Activated naive CD4-positive, alpha-beta T cell treated with anti-CD3 and anti-CD28 coated beads, Interleukin-2, amount 50 U/mL, for 24 hours (primary cell): ENCODE results near the gene KLHL29.

Experiments
- H3K27ac Mint-ChIP-seq: one replicate; pipeline ENCODE4 v1.8.0; 2021; ENCODE audit warnings: mild to moderate bottlenecking, mixed read lengths
- H3K27me3 Mint-ChIP-seq: one replicate; pipeline ENCODE4 v1.8.0; 2021; ENCODE audit warnings: mixed read lengths
- H3K36me3 Mint-ChIP-seq: one replicate; pipeline ENCODE4 v1.8.0; 2021; ENCODE audit warnings: mixed read lengths
- H3K4me1 Mint-ChIP-seq: one replicate; pipeline ENCODE4 v1.8.0; 2021; ENCODE audit warnings: mixed read lengths
- H3K4me3 Mint-ChIP-seq: one replicate; pipeline ENCODE4 v1.8.0; 2021; ENCODE audit warnings: mild to moderate bottlenecking, mixed read lengths
- H3K9me3 Mint-ChIP-seq: one replicate; pipeline ENCODE4 v1.8.0; 2021; ENCODE audit warnings: mixed read lengths

Gene KLHL29

GRCh38 chr2:23489471-23490322 lies 104.7 kb downstream of the KLHL29 start:
- H3K4me3 Mint-ChIP-seq = no peak overlapping the region
- H3K27me3 Mint-ChIP-seq = no peaks in the 10 kb centered on the region
- H3K4me1 Mint-ChIP-seq = peaks cover 23% of the 10 kb centered on the region

GRCh38 chr2:23491591-23492336 lies 106.8 kb downstream of the KLHL29 start:
- Mint-ChIP-seq H3K36me3 (no peaks in the 10 kb centered on the region), H3K4me1 (peaks cover 39% of the 10 kb centered on the region), H3K27ac (no peak overlapping the region), H3K9me3 (no peaks in the 10 kb centered on the region), H3K27me3 (no peaks in the 10 kb centered on the region), H3K4me3 (no peak overlapping the region)

More at GRCh38 chr2:23489471-23490322, 104.7 kb downstream of the KLHL29 start:
- H3K36me3 Mint-ChIP-seq = no peaks in the 10 kb centered on the region
- H3K27ac Mint-ChIP-seq = no peak overlapping the region
- H3K9me3 Mint-ChIP-seq = no peaks in the 10 kb centered on the region

DNA sequence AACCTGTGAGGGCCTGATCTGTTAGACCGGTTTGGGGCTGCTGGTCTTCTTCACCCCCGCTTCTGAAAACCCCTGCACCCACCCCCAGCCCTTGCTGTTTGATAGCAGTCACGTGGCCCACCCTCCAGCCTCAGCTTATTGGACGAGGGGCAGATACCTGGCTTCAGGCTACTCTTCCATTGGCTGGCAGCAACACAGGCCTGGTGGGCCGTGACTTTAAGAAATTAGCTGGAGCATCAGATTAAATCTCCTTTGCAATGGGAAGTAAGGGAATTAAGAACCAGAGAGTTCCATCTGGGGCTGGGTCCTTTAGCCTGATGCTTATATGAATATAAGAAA lies 107.3 kb downstream of the KLHL29 start:
- Mint-ChIP-seq H3K36me3 (no peaks in the 10 kb centered on the region), H3K27me3 (no peaks in the 10 kb centered on the region), H3K4me3 (no peak overlapping the region), H3K4me1 (peaks cover 44% of the 10 kb centered on the region), H3K9me3 (no peaks in the 10 kb centered on the region), H3K27ac (no peak overlapping the region)

DNA sequence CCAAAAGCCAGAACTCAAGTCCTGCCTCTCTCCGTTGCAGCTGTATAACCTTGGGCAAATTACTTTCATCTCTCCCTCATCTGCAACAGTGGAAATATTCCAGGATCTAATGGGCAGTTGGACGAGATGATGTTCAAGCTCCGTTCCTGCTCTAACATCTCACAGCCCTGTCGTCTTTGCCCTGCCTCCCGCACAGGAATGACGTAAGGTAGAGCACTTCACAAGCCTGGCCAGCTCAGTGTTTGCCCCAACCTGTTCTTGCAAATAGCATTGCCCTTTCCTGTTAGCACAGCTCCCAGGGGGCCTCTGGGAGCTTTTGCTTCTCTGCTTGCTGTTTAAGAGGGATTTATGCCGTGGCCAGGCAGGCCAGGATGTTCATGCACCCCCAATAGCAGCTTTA lies 107.9 kb downstream of the KLHL29 start:
- H3K27me3 Mint-ChIP-seq = no peaks in the 10 kb centered on the region
- H3K9me3 Mint-ChIP-seq = no peaks in the 10 kb centered on the region
- no peaks in the 10 kb centered on the region for H3K36me3 Mint-ChIP-seq
- peaks cover 47% of the 10 kb centered on the region for H3K4me1 Mint-ChIP-seq
- H3K4me3 Mint-ChIP-seq = no peak overlapping the region
- no peak overlapping the region for H3K27ac Mint-ChIP-seq

DNA sequence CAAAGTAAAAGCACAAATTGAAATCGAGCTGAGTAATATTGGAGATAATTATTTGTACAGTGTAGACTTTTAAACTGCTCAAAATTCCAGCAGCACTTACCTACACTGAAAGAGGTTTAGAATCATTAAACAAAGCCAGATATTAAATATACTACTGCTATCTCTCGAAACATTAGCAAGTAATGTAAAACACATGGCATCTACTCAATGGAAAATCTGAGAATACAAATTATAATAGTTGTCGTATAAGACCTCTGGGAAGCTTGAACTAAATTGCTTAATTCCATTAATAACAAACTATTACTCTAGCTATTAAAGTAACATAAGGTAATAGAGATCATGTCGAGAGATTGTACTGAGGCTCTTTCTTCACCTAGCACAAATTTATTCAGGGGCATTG lies 108.9 kb downstream of the KLHL29 start:
- Mint-ChIP-seq H3K9me3 (no peaks in the 10 kb centered on the region), H3K36me3 (no peaks in the 10 kb centered on the region), H3K27me3 (no peaks in the 10 kb centered on the region), H3K27ac (no peak overlapping the region), H3K4me3 (no peak overlapping the region), H3K4me1 (peaks cover 40% of the 10 kb centered on the region)

- peaks cover 38% of the 10 kb centered on the region for H3K4me1 Mint-ChIP-seq
- no peaks in the 10 kb centered on the region for H3K36me3 Mint-ChIP-seq
- H3K4me3 Mint-ChIP-seq = no peak overlapping the region
- no peak overlapping the region for H3K27ac Mint-ChIP-seq
- no peaks in the 10 kb centered on the region for H3K27me3 Mint-ChIP-seq
- H3K9me3 Mint-ChIP-seq = no peaks in the 10 kb centered on the region
Measured at GRCh38 chr2:23494286-23494685, 109.3 kb downstream of the KLHL29 start.

DNA sequence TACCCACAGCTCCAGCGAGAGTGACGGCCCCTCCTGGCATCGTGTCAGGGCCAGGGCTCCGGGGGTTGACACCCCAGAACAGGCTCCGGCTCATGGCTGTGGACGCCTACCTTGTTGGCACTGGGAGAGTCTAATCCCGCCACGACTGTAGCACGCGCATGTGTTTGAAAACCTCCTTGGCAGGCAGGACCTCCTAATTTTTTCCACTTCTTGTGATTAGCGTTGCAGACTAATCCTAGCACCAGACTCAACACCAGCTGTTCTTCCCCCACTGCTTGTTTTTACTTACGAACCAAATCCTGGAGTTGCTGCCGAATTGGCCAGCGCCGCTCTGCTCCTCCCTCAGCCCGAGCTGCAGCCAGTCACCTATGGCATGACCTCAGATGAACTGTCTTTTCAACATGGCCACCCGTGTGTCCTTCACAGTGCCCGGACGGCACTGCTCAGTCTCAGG lies 110.7 kb downstream of the KLHL29 start:
- no peaks in the 10 kb centered on the region for H3K36me3 Mint-ChIP-seq
- no peak overlapping the region for H3K4me3 Mint-ChIP-seq
- H3K27ac Mint-ChIP-seq = no peak overlapping the region

DNA sequence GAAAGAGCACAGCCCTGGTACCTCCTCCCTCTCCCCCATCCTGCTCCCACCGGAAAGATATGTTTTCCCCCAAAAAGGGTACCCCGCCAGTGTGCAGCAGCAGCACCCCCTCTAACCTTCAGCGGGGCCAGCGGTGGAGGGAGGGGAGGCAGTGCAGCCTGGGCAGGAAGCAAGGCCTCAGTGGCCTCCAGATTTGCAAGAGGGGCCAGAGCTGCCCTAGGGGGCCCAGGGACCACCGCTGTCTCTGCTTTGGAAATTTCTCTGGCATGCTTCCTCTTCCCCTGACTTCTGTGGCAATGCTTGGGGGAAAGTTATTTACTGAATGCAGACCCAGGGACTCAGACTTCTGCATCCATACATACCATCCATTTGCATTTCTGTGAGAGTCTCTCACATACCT lies 111.5 kb downstream of the KLHL29 start:
- H3K27ac Mint-ChIP-seq = no peak overlapping the region
- H3K4me1 Mint-ChIP-seq = peaks cover 26% of the 10 kb centered on the region
- H3K9me3 Mint-ChIP-seq = no peaks in the 10 kb centered on the region
- H3K27me3 Mint-ChIP-seq = no peaks in the 10 kb centered on the region
- peak overlapping the region; percentile 41 for H3K4me3 Mint-ChIP-seq
- H3K36me3 Mint-ChIP-seq = no peaks in the 10 kb centered on the region

More for the DNA sequence above, 110.7 kb downstream of the KLHL29 start:
- no peaks in the 10 kb centered on the region for H3K9me3 Mint-ChIP-seq
- no peaks in the 10 kb centered on the region for H3K27me3 Mint-ChIP-seq
- H3K4me1 Mint-ChIP-seq = peaks cover 26% of the 10 kb centered on the region

DNA sequence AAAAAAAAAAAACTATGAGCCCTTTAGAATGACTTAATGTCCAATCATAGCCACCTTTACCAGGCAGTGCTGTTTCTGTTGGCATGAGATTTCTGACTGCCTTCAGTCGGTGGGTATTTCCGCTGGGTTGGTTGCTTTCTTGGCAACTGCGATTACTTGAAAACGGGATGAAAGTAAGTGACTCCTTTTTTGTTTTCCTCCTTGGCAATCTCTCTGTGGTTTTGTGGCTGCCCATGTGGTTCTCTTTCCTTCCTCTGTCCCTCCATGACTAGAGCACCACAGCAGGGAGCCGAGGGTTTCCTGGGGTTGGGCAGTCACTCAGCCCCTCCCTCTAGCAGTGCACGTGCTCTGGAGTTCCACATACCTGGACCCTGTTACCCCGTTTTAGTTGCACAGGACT lies 112.1 kb downstream of the KLHL29 start:
- no peak overlapping the region for H3K27ac Mint-ChIP-seq
- H3K4me3 Mint-ChIP-seq = peak overlapping the region; percentile 41
- H3K9me3 Mint-ChIP-seq = no peaks in the 10 kb centered on the region
- H3K36me3 Mint-ChIP-seq = no peaks in the 10 kb centered on the region
- peaks cover 26% of the 10 kb centered on the region for H3K4me1 Mint-ChIP-seq
- no peaks in the 10 kb centered on the region for H3K27me3 Mint-ChIP-seq

DNA sequence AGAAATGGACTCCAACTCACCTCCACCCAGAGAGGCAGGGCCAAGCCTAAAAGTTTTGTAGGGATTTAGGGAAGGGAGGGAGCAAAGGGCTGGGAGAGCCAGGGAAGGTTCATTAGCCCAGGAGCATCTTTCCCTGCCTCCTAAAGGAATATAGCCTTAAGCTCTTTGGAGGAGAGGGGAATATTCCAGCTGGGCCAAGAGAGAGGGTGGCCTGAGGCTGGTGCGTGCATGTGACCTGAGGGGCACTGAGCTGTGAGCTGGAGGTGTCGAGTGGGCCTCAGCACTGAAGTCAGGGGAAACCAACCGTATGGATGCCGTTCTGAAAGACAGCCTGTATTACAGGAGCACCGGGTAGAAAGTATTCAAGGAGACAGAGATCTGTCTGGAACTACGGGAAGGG lies 112.6 kb downstream of the KLHL29 start:
- Mint-ChIP-seq H3K9me3 (no peaks in the 10 kb centered on the region), H3K27ac (peak overlapping the region; percentile 14), H3K36me3 (no peaks in the 10 kb centered on the region), H3K4me1 (peaks cover 26% of the 10 kb centered on the region), H3K4me3 (peak overlapping the region; percentile 41), H3K27me3 (no peaks in the 10 kb centered on the region)

- Mint-ChIP-seq H3K36me3 (no peaks in the 10 kb centered on the region), H3K4me1 (peaks cover 26% of the 10 kb centered on the region), H3K9me3 (no peaks in the 10 kb centered on the region), H3K27ac (no peak overlapping the region), H3K27me3 (no peaks in the 10 kb centered on the region), H3K4me3 (no peak overlapping the region)
Measured at GRCh38 chr2:23498943-23499342, 114.0 kb downstream of the KLHL29 start.

GRCh38 chr2:23499439-23499838 lies 114.5 kb downstream of the KLHL29 start:
- Mint-ChIP-seq H3K4me1 (peaks cover 26% of the 10 kb centered on the region), H3K27ac (no peak overlapping the region), H3K9me3 (no peaks in the 10 kb centered on the region), H3K27me3 (no peaks in the 10 kb centered on the region), H3K36me3 (no peaks in the 10 kb centered on the region), H3K4me3 (no peak overlapping the region)

- H3K9me3 Mint-ChIP-seq = no peaks in the 10 kb centered on the region
- H3K27me3 Mint-ChIP-seq = no peaks in the 10 kb centered on the region
- H3K4me1 Mint-ChIP-seq = peaks cover 17% of the 10 kb centered on the region
Measured at GRCh38 chr2:23500836-23501235, 115.9 kb downstream of the KLHL29 start.

GRCh38 chr2:23502096-23502495 lies 117.1 kb downstream of the KLHL29 start:
- H3K4me3 Mint-ChIP-seq = no peak overlapping the region
- no peaks in the 10 kb centered on the region for H3K27me3 Mint-ChIP-seq
- H3K27ac Mint-ChIP-seq = no peak overlapping the region
- H3K4me1 Mint-ChIP-seq = peaks cover 4% of the 10 kb centered on the region
- no peaks in the 10 kb centered on the region for H3K36me3 Mint-ChIP-seq
- no peaks in the 10 kb centered on the region for H3K9me3 Mint-ChIP-seq

More at GRCh38 chr2:23500836-23501235, 115.9 kb downstream of the KLHL29 start:
- H3K27ac Mint-ChIP-seq = no peak overlapping the region
- H3K4me3 Mint-ChIP-seq = no peak overlapping the region
- no peaks in the 10 kb centered on the region for H3K36me3 Mint-ChIP-seq

GRCh38 chr2:23503097-23503496 lies 118.1 kb downstream of the KLHL29 start:
- H3K27ac Mint-ChIP-seq = no peak overlapping the region
- no peaks in the 10 kb centered on the region for H3K4me1 Mint-ChIP-seq
- no peak overlapping the region for H3K4me3 Mint-ChIP-seq
- no peaks in the 10 kb centered on the region for H3K36me3 Mint-ChIP-seq
- no peaks in the 10 kb centered on the region for H3K27me3 Mint-ChIP-seq
- no peaks in the 10 kb centered on the region for H3K9me3 Mint-ChIP-seq

DNA sequence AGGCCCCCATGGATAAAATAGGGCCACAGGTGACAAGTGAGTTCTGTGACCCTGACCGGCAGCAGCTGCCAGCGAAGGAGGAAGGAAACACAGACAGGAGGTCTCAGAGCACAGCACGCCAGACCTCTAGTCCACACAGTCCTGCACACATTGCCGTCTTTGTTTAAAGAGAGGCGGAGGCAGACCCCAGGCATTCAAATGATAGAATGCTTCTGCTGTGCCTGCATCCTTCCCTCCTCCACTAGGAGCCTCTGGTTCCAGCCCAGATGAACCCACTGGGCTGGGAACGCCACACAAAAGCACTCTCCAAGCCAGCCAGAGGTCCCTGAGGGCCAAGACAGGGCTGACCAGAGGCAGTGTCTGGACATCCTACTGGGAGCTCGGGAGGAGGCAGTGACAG lies 118.7 kb downstream of the KLHL29 start:
- Mint-ChIP-seq H3K27ac (no peak overlapping the region), H3K4me3 (no peak overlapping the region), H3K36me3 (no peaks in the 10 kb centered on the region), H3K4me1 (no peaks in the 10 kb centered on the region), H3K27me3 (no peaks in the 10 kb centered on the region), H3K9me3 (no peaks in the 10 kb centered on the region)
